ENCODE results near the gene ZNF586.
"Not testable (repeated sequence)": the region's sequence is repeated elsewhere in the genome, so short reads cannot be mapped to it uniquely, and the experiment has no call there.

ZNF586 gene

GRCh38 chr19:57800696-57801095, 31.2 kb downstream of the ZNF586 start:
- DNase-seq: no peak

- no peak for DNase-seq
These were observed 32.8 kb downstream of the ZNF586 start for GRCh38 chr19:57802269-57802668.

- no peak for DNase-seq
These were observed 33.8 kb downstream of the ZNF586 start for GRCh38 chr19:57803265-57803593.

- no peak for DNase-seq
These were observed 34.3 kb downstream of the ZNF586 start for GRCh38 chr19:57803594-57804325.

GRCh38 chr19:57807541-57807940, 38.1 kb downstream of the ZNF586 start:
- no peak for DNase-seq

GRCh38 chr19:57810410-57811295, 41.2 kb downstream of the ZNF586 start:
- not testable (repeated sequence) for DNase-seq

- no peak for DNase-seq
These were observed 42.8 kb downstream of the ZNF586 start for GRCh38 chr19:57812226-57812625.

- DNase-seq: not testable (repeated sequence)
These were observed 43.7 kb downstream of the ZNF586 start for GRCh38 chr19:57812975-57813820.

- DNase-seq: no peak
These were observed 44.5 kb downstream of the ZNF586 start for GRCh38 chr19:57813919-57814504.

GRCh38 chr19:57814505-57815246, 45.2 kb downstream of the ZNF586 start, which contains the start of gene ZNF552:
Gene ZNF552 (minus strand): TSS chr19:57814913. CDS start chr19:57814743, 170 bp downstream.
- peak; percentile 71 for DNase-seq

- no peak for DNase-seq
These were observed 46.0 kb downstream of the ZNF586 start for GRCh38 chr19:57815247-57816075.

- DNase-seq: no peak
These were observed 47.2 kb downstream of the ZNF586 start for GRCh38 chr19:57816652-57817051.

GRCh38 chr19:57817976-57818375, 48.5 kb downstream of the ZNF586 start:
- DNase-seq: no peak

- no peak for DNase-seq
These were observed 48.9 kb downstream of the ZNF586 start for GRCh38 chr19:57818378-57818777.

- DNase-seq: peak; percentile 72
These were observed 50.1 kb downstream of the ZNF586 start for GRCh38 chr19:57819475-57820148.

GRCh38 chr19:57820599-57820998, 51.1 kb downstream of the ZNF586 start:
- no peak for DNase-seq

- DNase-seq: not testable (repeated sequence)
These were observed 51.6 kb downstream of the ZNF586 start for GRCh38 chr19:57821095-57821494.

- DNase-seq: not testable (repeated sequence)
These were observed 52.0 kb downstream of the ZNF586 start for GRCh38 chr19:57821501-57821900.

- DNase-seq: not testable (repeated sequence)
These were observed 53.7 kb downstream of the ZNF586 start for GRCh38 chr19:57823155-57823554.

- not testable (repeated sequence) for DNase-seq
These were observed 54.1 kb downstream of the ZNF586 start for GRCh38 chr19:57823608-57824007.
